Endothelial cell of hepatic sinusoid (primary cell): ENCODE results near the gene TES.

Source experiments
- in situ Hi-C: cut with HindIII; loops from 2 replicates; pipeline ENCODE4 v1.10.0; 2017; ENCODE audit warnings: low sequenced_read_pairs

The TES gene

DNA sequence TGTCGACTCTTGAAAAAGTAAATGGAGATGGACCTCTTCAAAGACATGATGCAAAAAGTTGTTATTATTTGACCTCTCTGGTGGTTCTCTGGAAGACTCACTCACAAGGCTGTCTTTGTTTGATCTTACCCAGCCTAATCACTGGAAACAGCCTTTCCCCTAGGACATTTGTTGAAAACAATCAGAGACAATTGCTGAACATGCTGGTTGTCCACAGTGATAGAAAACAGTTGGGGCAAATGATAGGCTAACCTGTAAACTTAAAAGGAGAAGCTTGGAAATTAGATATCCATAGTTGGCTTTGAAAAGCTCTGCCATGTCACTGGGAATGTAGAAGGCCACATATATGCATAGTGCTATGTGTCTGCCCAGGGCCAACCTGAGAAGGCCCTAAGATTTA lies 22.9 kb upstream of the TES start:
- in situ Hi-C loops, result no loop called here

DNA sequence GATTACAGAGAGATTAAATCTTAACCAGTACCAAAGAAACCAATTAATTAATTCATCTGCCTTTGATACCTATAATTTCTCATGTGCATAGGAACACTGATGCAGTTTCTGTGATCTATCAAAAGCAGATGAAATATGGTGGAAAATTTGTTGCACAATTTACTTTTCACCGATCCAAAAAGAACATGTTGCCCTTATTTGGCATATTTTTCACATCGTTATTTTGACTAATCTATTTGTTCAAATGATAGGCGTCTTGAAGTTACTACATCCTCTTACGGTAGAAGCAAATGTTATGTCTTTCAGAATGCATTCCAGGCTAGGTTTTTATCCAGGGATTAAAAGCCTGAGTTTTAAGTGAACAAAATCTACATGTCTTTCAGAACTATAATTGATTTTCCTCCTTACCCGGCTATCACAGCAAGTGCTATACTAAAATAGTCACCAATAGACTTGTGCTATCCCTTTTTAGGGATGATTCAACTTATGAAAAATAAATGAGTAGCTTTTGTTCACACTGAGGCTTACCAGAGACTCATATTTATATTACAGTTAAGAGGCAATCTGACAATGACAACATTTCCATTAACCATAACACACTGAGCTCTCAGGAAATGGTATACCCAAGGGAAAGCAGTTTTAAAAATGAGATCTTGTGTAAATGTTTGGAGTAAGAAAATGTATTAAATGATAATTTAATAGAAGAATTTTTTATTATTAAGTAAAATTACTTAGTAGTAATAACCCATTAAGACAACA lies 16.8 kb upstream of the TES start:
- in situ Hi-C loops, result no loop called here

DNA sequence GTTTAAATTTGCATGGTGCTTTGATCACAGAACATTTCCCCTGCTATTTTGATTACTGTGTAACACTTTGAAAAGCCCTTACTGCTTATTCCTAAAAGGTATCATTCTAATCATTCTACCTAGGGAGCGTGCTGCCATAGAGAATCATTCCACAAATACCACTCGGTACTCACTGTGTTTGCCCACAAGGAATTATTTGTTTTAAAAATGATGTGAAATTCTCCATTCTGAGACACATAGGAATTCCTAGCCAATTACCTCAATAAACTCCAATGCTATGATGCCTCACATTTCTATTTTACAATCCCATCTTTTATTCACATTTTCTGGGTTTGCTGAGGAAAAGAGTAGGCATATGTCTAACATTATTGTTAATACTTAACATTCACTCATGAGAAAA lies 16.2 kb upstream of the TES start:
- in situ Hi-C loops, result no loop called here

DNA sequence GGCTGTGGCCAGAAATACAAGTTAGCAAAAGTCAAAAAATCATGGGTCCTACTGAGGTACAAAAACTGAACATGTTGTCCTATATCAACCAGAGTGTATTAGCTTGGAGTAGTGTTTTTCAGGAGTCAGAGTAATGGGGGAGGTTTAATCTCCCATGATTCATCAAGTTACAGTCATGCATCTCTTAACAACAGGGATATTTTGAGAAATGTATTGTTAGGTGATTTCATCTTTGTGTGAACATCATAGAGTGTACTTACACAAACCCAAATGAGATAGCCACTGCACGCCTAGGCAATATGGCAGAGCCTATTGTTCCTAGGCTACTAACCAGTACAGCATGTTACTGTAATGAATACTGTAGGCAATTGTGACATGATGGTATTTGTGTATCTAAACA lies 14.9 kb upstream of the TES start:
- in situ Hi-C loops, result no loop called here

DNA sequence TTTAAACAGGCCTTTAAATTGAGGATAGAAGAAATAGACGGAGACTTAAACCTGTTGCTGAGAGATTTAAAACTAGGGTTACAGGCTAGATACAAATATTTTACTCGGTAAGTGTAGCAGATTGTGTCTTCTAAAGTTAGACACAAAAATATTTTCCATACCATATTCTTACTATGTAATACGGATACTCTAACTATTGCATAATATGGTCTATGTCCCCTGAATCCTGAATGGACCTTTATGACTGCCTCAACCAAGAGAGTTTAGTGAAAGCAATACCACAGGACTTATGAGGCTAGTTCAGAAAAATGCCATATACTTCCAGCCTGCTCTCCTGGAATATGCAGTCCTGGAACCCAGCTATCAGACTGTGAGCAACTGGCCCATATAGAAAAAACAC lies 13.4 kb upstream of the TES start:
- in situ Hi-C loops, result no loop called here

DNA sequence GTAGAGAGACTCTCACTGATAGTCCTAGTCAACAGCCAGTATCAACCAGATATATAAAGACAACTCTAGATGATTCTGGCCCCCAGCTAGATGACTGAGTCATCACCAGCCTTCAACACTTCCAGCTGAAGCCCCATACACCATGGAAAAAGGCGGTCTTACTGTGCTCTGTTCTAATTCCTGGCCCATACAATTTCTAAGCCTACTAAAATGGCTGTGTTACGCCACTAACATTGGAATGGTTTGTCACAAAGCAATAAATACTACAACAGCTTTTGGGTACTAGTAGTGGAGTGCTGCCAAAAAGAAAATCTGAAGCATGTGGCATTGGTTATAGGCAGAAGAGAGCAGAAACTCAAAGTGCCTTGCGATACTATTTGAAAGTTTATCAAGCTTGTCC lies 13.0 kb upstream of the TES start:
- in situ Hi-C loops, result no loop called here

DNA sequence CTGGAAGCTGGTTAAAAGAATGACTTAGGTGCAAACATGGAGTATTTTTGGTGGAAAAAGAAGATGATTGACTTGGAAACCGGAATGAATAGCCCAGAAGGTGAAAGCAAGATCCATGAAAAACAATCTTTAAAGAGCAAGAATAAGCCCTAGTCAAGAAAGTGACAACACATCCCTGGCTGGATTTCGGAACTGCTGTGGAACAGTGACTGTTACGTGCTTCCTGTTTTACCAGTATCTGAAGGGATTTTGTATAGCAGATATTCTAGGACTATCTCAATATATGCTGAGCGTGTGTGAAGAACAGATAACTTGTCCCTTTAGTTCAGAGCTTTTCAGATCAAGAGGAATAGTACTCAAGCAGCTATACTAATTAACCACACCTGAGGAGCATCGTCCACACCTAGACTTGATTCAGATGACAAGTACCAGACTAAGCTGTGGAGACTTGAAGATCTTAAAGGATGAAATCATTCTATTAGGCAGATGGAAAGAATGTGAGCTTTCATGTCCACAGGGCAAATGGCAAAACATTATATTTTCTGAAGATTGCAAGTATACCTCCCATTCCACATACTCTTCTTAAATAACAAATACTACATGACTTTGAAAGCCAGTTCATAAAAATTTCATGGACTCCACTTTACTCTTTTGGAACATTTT lies 11.5 kb upstream of the TES start:
- in situ Hi-C loops, result no loop called here

DNA sequence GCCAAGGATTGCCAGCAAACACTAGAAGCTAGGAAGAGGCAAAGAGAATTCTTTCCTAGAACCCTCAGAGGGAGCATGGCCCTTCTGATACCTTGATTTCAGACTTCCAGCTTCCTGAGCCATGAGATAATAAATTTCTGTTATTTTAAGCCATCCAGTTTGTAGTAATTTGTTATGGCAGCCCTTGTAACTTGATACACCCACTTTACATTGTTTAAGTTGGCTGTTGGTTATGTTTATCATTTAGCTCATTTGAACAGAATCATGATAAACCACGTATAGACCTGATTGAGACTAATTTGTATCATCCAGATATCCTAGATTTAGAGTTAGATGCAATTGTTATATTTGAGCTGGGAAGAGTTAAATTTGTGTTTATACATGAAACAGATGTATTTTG lies 9.4 kb upstream of the TES start:
- in situ Hi-C loops, result no loop called here

DNA sequence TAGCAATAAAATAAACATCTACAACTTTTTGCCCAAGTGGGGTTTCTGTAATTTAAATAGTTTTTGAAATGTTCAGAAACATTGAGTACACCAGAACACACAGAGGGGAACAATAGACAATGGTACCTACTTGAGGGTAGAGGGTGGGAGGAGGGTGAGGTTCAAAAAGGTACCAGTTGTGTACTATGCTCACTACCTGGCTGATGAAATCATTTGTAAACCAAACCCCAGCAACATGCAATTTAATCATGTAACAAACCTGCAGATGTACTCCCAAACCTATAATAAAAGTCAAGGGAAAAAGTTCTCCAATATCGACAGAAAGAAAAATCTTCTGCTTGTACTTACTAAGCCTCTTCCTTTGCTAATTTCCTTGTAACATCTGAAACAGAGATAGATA lies 4.2 kb upstream of the TES start:
- in situ Hi-C loops, result no loop called here

DNA sequence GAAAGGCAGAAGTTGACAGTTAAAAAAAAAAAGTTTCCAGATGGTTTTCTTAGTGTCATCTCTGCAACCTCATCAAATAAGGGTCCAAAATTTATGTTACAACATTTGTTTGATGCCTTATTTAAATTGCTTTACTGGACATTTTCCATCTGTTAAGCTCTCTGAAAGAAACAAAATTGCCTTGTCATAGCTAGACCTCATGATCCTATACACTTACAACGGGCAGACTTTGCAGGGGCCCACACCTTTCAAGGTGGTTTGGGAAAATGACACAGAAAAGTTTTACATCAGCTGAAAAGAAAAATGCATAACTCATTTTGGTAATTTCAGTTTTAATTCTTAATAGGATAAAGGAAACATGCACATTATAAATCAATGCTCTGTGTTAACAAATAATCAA lies 1.4 kb upstream of the TES start:
- in situ Hi-C loops, result no loop called here

DNA sequence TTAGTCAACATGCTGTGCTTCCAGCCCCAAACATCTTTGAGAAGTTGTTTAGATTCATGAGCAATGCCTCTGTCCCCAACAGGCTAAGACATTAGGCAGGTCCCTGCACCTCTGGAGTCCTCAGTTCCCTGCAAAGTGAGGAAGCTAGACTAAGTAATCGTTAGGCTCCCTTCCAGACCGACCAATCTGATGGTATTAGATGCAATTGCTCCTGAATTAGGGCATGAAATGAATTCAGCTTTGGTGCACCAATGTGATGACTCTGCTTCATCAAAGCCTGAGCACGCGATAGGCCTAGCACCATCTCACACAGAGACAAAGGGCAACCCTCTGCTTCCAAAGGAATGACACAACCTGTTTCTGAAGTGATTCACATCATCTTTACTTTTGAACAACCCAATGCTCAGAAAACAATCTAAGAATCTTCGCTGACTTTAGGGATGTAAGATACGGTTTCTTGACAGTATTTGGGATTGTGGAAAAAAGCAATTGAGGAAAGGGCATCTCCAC lies 723 bp upstream of the TES start:
- in situ Hi-C loops, result no loop called here

DNA sequence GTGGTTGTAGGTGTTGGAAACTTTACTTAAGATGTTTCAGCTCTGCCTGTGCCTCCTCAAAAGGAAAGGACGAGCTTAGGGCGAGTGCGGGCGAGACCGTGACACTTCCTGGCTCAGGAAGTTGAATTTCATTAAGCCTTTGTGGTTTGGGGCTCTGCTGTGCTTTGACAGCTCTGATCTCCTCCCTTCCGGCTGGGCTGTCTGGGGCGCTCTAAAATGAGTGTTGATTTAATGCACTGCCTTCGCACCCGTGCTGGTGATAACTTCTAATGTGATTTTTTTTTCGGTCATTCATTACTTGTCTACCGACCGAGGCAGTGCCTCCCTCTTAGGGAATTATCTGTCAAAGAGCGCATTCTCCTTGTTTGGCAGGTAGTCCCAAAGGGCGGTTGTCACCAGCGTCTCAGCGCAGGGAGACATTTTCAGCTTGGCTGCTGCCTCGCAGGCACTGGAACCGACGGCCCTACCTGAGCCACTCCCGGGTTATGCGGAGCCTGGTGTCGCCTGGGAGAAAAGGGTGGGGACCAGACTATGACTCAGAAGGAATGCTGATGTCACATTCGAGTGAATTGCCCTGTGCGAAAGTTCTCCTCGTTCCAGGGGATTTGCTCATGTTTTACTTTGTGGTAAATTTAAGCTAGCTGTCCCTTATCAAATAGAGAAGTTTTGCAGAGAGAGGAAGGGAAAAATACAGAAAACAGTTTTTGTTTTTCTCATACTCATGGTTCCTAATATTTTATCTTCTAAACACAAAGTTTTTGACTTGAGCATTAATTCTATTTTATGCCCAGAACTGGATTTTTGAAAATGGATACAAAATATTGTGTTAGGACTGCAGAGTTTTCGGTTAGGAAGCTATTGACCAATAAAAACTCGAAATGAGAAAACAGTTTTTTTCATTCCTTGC lies 920 bp downstream of the TES start:
- in situ Hi-C loops, result no loop called here

DNA sequence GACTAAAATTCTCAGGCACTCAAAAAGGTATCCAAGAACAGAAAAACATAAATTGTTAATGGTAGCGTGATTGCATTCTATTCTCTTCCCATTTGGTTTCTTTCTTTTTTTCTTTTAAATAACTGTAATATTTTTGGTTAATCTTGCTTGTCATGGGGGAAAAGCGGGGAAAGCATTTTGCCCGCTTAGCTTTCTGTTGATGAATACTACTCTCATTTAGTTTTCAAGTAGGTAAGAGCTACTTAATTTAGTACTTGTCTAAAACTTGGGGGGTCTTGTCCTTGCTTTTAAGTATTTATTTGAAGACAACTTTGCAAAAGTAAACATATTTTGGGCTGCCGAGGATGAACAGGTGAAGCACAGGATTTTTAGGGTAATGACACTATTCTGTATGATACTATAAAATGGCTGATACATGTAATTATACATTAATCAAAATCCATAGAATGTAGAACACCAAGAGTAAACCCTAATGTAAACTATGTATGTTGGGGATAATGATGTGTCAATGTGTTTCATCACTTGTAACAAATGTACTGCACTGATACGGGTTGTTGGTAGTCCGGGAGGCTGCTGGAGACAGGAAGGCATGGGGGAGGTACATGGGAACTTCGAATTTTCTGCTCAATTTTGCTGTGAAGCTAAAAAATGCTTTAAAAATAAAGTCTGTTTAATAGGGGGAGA lies 1.7 kb downstream of the TES start:
- in situ Hi-C loops, result no loop called here

DNA sequence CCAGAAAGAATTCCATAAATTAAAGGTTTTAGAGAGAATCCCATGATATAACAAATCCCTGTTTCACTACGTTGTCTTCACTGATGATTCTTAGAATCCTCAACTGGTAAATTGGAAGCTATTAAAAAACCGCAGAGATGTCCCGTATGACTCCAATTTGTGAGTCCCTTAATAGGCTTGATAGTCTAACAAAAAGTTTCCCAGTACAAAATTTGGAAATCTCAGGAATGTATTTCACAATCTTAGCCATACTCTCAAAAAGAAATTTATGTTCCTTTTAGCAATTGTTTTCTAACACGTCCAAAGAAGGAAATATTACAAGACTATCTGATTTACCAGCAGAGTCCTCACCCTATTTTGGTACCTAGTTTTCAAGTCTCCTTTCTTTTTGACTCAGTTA lies 2.5 kb downstream of the TES start:
- in situ Hi-C loops, result no loop called here

DNA sequence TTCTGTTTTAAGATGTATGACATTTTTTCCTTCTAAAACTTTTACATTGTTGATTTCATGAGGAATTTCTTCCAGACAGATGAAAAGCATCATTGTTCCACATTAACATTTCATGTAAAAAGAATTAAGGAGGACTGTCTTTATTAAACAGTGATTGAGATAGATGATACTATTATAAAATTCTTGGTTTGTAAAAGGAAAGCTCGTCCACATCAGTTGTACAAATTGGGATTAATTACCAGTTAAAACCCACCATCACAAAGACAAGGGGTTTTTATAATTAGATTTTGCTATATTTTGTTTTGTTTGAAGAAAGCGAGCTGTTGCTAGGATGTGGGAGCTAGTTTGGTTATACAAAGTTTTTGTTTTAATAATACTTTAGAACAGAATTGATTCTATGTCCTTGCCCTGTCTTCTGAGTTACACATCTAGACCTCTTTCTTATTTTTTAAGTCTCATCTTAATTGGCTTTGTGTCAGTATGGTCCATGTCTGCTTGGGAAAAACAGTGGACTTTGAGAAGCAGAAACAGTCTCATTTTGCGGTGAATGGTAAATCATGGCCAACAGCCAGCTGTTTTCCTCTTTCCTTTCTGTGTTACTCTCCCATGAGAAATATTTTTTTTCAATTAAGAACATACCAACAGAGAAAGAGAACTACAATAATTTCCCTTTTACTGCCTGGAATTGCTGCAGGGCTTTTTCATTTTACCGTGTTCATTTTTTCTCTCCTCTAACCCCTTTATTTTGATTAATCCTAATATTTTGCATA lies 3.2 kb downstream of the TES start:
- in situ Hi-C loops, result no loop called here

DNA sequence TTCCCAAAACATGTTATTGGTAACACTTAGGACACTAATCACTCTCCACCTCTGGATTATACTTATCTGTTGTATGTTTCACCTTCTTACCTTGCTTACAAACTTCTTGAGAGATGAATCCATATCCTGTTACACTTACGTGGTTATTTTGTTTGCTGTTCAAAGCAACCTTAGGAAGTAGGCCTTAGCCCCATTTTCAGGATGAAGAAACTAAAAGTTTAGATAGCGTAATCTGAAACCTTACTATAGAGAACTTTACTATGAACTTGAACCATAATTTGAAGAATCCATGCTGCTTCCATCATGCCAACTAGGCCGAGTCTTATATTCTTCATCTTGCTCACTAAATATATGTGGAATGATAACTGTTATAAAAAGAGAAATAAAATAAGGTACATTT lies 4.6 kb downstream of the TES start:
- in situ Hi-C loops, result loop anchor here (5.0 kb wide), 1 partner anchor 38 kb away; no protein-coding TSS in a partner anchor

DNA sequence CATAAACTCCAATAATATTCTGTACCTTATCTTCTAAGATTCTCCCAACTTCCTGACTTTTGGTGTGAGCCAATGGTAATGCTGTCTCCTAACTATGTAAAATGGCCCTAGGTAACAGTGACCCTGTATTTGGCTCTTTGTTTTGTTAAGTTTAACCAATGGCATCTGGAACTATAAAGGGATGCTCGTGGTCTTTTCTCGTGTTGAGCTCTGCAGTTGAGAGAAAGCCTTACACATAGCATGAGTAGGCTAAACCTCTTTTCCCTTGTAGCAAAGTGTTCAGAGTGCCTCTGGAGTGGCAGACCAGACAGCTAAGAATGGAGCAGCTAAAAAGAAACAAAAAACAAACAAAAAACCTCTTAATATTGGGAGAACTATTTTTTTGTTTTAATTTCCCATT lies 5.2 kb downstream of the TES start:
- in situ Hi-C loops, result loop anchor here (5.0 kb wide), 1 partner anchor 38 kb away; no protein-coding TSS in a partner anchor

DNA sequence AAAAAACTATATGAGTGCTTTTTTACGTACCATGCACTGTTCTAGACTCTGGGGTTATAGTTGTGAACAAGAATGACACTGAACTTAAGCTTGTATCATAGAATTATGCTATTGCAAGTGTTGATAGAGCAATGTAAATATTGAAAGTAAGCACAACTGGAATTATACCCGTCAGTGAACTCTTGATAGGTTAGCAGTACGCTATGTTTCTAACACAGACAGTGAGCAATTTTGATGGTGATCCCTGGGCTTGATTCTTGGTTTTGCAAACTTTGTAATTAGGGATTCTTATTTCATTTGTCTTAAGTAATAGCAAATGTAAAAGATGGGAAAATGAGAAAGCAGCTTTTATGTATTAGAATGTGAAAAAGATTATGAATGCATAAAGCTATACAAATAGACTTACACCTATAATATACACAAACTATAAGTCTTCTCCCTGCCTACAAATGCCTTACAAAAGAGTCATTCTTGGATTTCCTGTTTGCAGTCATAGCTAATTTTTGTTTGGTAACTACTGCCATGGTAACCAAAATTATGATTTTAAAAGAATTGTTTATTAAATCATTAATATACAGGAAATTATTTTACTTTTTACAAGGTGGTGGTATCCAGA lies 6.7 kb downstream of the TES start:
- in situ Hi-C loops, result loop anchor here (5.0 kb wide), 1 partner anchor 40 kb away; no protein-coding TSS in a partner anchor

DNA sequence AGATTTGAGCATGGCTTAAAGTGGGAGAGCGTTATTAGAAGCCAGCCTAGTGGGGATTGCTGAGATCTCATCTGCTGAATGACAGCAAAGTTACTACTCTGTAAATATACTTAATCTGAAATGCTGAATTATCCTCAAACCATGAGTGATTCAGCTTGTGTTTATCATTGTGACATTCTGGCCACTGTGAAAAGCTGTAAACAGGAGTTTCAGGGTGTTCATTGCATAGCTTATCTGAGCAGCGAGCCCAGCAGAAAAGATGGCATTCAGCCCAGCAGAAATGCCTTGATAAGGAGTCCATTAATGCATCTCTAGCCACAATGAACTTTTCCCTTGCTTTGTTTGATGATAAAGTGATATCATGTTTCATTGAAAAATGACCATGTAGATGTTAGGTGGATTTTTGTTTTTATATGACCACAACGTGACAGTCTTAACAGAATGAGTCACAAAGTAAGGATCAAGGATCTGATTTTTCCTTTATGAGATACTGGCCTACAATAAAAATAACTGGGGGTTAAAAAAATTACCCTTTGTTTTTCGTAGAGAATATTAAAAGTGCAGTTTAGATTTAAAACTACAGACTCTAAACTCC lies 7.8 kb downstream of the TES start:
- in situ Hi-C loops, result loop anchor here (5.0 kb wide), 1 partner anchor 41 kb away; no protein-coding TSS in a partner anchor
